SU-DHL-6 (cell line): Measurements from ENCODE around the gene L3MBTL4.

Experiments used
- EZH2phosphoT487 ChIP-seq: fragments of 200-600 bp; sonication (generic), shearing (Covaris generic); conservative IDR thresholded peaks from 2 replicates; pipeline ENCODE4 v1.6.1; 2018; ENCODE audit warnings: mild to moderate bottlenecking, antibody characterized with exemption, low read length, moderate library complexity, mixed read lengths
- TF ChIP-seq, protein P1 (sequence below): fragments of 200-600 bp; sonication (generic); IDR thresholded peaks from one replicate; pipeline ENCODE4 v1.5.1; 2017; ENCODE audit warnings: antibody characterized with exemption, mild to moderate bottlenecking, low read length, moderate library complexity; ENCODE audit not compliant: insufficient read depth, poor library complexity, severe bottlenecking

- TF ChIP-seq, protein P1, sequence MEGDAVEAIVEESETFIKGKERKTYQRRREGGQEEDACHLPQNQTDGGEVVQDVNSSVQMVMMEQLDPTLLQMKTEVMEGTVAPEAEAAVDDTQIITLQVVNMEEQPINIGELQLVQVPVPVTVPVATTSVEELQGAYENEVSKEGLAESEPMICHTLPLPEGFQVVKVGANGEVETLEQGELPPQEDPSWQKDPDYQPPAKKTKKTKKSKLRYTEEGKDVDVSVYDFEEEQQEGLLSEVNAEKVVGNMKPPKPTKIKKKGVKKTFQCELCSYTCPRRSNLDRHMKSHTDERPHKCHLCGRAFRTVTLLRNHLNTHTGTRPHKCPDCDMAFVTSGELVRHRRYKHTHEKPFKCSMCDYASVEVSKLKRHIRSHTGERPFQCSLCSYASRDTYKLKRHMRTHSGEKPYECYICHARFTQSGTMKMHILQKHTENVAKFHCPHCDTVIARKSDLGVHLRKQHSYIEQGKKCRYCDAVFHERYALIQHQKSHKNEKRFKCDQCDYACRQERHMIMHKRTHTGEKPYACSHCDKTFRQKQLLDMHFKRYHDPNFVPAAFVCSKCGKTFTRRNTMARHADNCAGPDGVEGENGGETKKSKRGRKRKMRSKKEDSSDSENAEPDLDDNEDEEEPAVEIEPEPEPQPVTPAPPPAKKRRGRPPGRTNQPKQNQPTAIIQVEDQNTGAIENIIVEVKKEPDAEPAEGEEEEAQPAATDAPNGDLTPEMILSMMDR = no peak
- TF ChIP-seq EZH2phosphoT487 = no peak
Observed at GRCh38 chr18:6251084-6251483, 163.6 kb downstream of the L3MBTL4 start.
